Activated naive CD4-positive, alpha-beta T cell treated with anti-CD3 and anti-CD28 coated beads, Interleukin-2, amount 10 ng/mL, durations not matched to agents 7 days and 5 days (primary cell): Measurements from ENCODE around the gene HMGXB3.
A peak's percentile ranks its signal among the peaks of the same experiment; 100 is the strongest.
"Not testable (repeated sequence)": the region's sequence is repeated elsewhere in the genome, so short reads cannot be mapped to it uniquely, and the experiment has no call there.

ENCODE experiments used
- CTCF ChIA-PET: fragments of 350-600 bp; sonication (Branson Sonifier 250); formaldehyde crosslinking; loops from one replicate; lab custom pipeline; 2021; ENCODE audit warnings: antibody characterized with exemption; lab: Charles Lee
- DNase-seq: peaks from one replicate; pipeline ENCODE4 v3.0.0-alpha.2; 2020
- H3K27ac Mint-ChIP-seq: one replicate; pipeline ENCODE4 v1.8.0; 2021; ENCODE audit warnings: mild to moderate bottlenecking, moderate library complexity, mixed read lengths
- H3K27me3 Mint-ChIP-seq: one replicate; pipeline ENCODE4 v1.8.0; 2021; ENCODE audit warnings: mild to moderate bottlenecking, mixed read lengths
- H3K36me3 Mint-ChIP-seq: one replicate; pipeline ENCODE4 v1.8.0; 2021; ENCODE audit warnings: mixed read lengths
- H3K4me1 Mint-ChIP-seq: one replicate; pipeline ENCODE4 v1.8.0; 2021; ENCODE audit warnings: mixed read lengths
- H3K4me3 Mint-ChIP-seq: one replicate; pipeline ENCODE4 v1.8.0; 2021; ENCODE audit warnings: mild to moderate bottlenecking, moderate library complexity, mixed read lengths
- H3K9me3 Mint-ChIP-seq: one replicate; pipeline ENCODE4 v1.8.0; 2021; ENCODE audit warnings: mixed read lengths

Gene HMGXB3

GRCh38 chr5:150038547-150038946 lies 38.0 kb downstream of the HMGXB3 start:
- no peaks in the 10 kb centered on the region for H3K27me3 Mint-ChIP-seq
- CTCF ChIA-PET, result no interaction called here
- H3K9me3 Mint-ChIP-seq, result no peaks in the 10 kb centered on the region
- peaks cover 59% of the 10 kb centered on the region for H3K36me3 Mint-ChIP-seq
- no peak overlapping the region for H3K4me3 Mint-ChIP-seq
- H3K4me1 Mint-ChIP-seq, result peaks cover 6% of the 10 kb centered on the region
- no peak for DNase-seq
- H3K27ac Mint-ChIP-seq, result no peak overlapping the region

DNA sequence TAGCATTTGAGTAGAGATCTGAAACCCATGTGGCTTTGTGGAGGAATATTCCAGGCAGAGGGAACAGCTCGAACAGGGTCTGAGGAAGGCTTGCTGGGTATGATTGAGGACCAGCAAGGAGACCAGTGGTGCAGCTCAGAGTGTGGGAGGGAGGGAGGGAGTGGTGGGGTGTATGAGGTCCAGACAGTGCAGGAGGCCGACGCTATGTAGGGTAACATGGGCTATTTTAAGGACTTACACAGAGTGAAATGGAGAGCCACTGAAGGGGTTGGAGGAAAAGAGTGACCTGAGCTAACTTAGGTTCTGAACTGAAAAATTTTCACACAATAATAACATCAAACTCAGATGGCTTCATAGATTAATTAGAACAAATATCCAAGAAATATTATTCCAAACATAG lies 41.9 kb downstream of the HMGXB3 start:
- CTCF ChIA-PET, result interaction anchor here (1.1 kb wide), 1 partner anchor 8 kb away, joined by 3 read pairs; no protein-coding TSS in a partner anchor
- no peaks in the 10 kb centered on the region for H3K9me3 Mint-ChIP-seq
- peaks cover 12% of the 10 kb centered on the region for H3K4me1 Mint-ChIP-seq
- no peak for DNase-seq
- no peak overlapping the region for H3K27ac Mint-ChIP-seq
- peaks cover 66% of the 10 kb centered on the region for H3K36me3 Mint-ChIP-seq
- no peak overlapping the region for H3K4me3 Mint-ChIP-seq
- H3K27me3 Mint-ChIP-seq, result no peaks in the 10 kb centered on the region

GRCh38 chr5:150043657-150044328 lies 43.3 kb downstream of the HMGXB3 start:
- no peak for DNase-seq
- Mint-ChIP-seq H3K9me3 (no peaks in the 10 kb centered on the region), H3K4me1 (peaks cover 12% of the 10 kb centered on the region), H3K4me3 (no peak overlapping the region), H3K27ac (peak overlapping the region; percentile 68), H3K27me3 (no peaks in the 10 kb centered on the region), H3K36me3 (peaks cover 66% of the 10 kb centered on the region)
- CTCF ChIA-PET, result no interaction called here

GRCh38 chr5:150044329-150044681 lies 43.8 kb downstream of the HMGXB3 start:
- H3K4me3 Mint-ChIP-seq, result no peak overlapping the region

GRCh38 chr5:150044712-150045111 lies 44.2 kb downstream of the HMGXB3 start:
- CTCF ChIA-PET, result interaction anchor here (0.7 to 1.0 kb wide), 2 partner anchors 20 to 74 kb away, joined by 3 to 4 read pairs; no protein-coding TSS in a partner anchor
- Mint-ChIP-seq H3K4me1 (peaks cover 12% of the 10 kb centered on the region), H3K9me3 (no peaks in the 10 kb centered on the region), H3K36me3 (peaks cover 69% of the 10 kb centered on the region), H3K4me3 (no peak overlapping the region), H3K27ac (no peak overlapping the region), H3K27me3 (no peaks in the 10 kb centered on the region)
- DNase-seq, result no peak

More at GRCh38 chr5:150044329-150044681, 43.8 kb downstream of the HMGXB3 start:
- CTCF ChIA-PET, result interaction anchor here (0.7 to 1.0 kb wide), 2 partner anchors 20 to 75 kb away, joined by 3 to 4 read pairs; no protein-coding TSS in a partner anchor
- Mint-ChIP-seq H3K9me3 (no peaks in the 10 kb centered on the region), H3K27me3 (no peaks in the 10 kb centered on the region), H3K36me3 (peaks cover 68% of the 10 kb centered on the region), H3K4me1 (peaks cover 12% of the 10 kb centered on the region), H3K27ac (peak overlapping the region; percentile 68)
- DNase-seq, result no peak

GRCh38 chr5:150045549-150045948 lies 45.0 kb downstream of the HMGXB3 start:
- Mint-ChIP-seq H3K36me3 (peaks cover 68% of the 10 kb centered on the region), H3K27ac (no peak overlapping the region), H3K27me3 (no peaks in the 10 kb centered on the region), H3K9me3 (no peaks in the 10 kb centered on the region), H3K4me1 (peaks cover 12% of the 10 kb centered on the region), H3K4me3 (no peak overlapping the region)
- no peak for DNase-seq
- CTCF ChIA-PET, result interaction anchor here (0.7 to 1.1 kb wide), 3 partner anchors 15 to 77 kb away, joined by 3 to 4 read pairs (median 3); no protein-coding TSS in a partner anchor

- H3K27me3 Mint-ChIP-seq, result no peaks in the 10 kb centered on the region
- H3K27ac Mint-ChIP-seq, result no peak overlapping the region
- no peak for DNase-seq
- H3K4me3 Mint-ChIP-seq, result no peak overlapping the region
- no peaks in the 10 kb centered on the region for H3K9me3 Mint-ChIP-seq
- peaks cover 12% of the 10 kb centered on the region for H3K4me1 Mint-ChIP-seq
- CTCF ChIA-PET, result interaction anchor here (0.7 to 1.1 kb wide), 2 partner anchors 16 to 76 kb away, joined by 3 read pairs; no protein-coding TSS in a partner anchor
- H3K36me3 Mint-ChIP-seq, result peaks cover 69% of the 10 kb centered on the region
These were observed 45.5 kb downstream of the HMGXB3 start for GRCh38 chr5:150046031-150046430.

DNA sequence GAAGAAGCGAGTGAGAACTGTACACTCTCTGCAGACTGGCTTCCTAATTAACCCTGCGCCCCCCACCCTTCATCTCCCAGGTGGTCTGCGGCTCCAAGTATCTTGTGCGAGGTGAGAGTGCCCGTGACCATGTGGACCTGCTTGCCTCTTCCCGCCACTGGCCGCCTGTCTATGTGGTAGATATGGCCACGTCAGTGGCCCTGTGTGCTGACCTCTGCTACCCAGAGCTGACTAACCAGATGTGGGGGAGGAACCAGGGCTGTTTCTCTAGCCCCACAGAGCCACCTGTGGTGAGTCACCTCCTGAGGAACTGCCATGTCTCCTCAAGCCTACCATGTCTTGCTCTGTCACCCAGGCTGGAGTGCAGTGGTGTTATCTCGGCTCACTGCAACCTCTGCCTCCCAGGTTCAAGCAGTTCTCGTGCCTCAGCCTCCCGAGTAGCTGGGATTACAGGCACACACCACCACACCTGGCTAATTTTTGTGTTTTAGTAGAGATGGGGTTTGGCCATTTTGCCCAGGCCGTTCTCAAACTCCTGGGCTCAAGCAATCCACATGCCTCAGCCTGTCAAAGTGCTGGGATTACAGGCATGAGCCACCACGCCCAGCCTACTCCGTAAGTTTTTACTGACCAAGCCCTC lies 49.8 kb downstream of the HMGXB3 start:
- not testable (repeated sequence) for H3K4me3 Mint-ChIP-seq, DNase-seq, H3K27ac Mint-ChIP-seq, H3K9me3 Mint-ChIP-seq, H3K4me1 Mint-ChIP-seq, H3K27me3 Mint-ChIP-seq
- H3K36me3 Mint-ChIP-seq, result peaks cover 56% of the 10 kb centered on the region
- CTCF ChIA-PET, result interaction anchor here (0.9 to 1.0 kb wide), 3 partner anchors 8 to 160 kb away, joined by 3 read pairs; no protein-coding TSS in a partner anchor

- no peak overlapping the region for H3K27ac Mint-ChIP-seq
- H3K36me3 Mint-ChIP-seq, result peaks cover 50% of the 10 kb centered on the region
- CTCF ChIA-PET, result no interaction called here
- H3K4me3 Mint-ChIP-seq, result no peak overlapping the region
- H3K27me3 Mint-ChIP-seq, result no peaks in the 10 kb centered on the region
- H3K9me3 Mint-ChIP-seq, result no peaks in the 10 kb centered on the region
- DNase-seq, result no peak
- no peaks in the 10 kb centered on the region for H3K4me1 Mint-ChIP-seq
These were observed 51.2 kb downstream of the HMGXB3 start for GRCh38 chr5:150051657-150052195.

DNA sequence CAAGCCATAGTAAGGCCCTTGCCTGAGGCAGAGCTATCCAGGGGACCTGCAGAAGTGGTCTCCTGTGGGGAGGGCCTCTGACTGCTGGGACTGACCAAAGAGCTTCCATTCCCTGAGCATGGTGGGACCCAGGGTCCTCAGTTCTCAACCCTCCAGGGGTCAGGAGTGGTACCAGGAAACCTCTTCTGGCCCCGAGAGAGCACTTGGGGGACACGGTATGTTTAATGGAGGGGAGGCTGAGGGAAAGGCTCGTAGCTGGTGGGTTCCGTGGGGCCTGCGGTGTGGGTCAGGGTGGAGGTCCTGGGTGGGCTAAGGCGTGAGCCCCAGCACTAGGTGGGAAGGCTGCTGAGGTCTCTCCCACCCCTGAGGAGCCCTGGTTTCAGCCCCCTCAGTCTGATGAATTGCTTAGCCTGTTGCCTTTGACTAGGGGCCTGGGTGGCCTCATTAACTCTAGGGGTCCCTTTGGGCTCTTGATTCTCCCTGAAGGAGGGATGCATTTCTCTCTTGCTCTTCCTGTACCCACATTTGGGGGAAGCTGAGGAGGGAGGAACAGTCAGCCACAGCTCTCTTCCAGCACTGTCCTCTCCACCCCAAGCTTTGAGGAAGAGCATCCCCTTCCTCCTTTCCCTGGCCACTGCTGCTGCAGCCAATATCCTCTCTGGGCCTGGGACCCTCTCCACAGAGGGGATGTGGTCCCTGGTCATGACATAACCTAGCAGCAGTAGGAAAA lies 51.9 kb downstream of the HMGXB3 start:
- Mint-ChIP-seq H3K27ac (no peak overlapping the region), H3K27me3 (no peaks in the 10 kb centered on the region), H3K36me3 (peaks cover 47% of the 10 kb centered on the region), H3K4me1 (no peaks in the 10 kb centered on the region), H3K9me3 (no peaks in the 10 kb centered on the region), H3K4me3 (no peak overlapping the region)
- no peak for DNase-seq
- CTCF ChIA-PET, result no interaction called here

GRCh38 chr5:150052956-150053712 lies 52.6 kb downstream of the HMGXB3 start:
- no peaks in the 10 kb centered on the region for H3K9me3 Mint-ChIP-seq
- H3K4me1 Mint-ChIP-seq, result no peaks in the 10 kb centered on the region
- peaks cover 41% of the 10 kb centered on the region for H3K36me3 Mint-ChIP-seq
- H3K27ac Mint-ChIP-seq, result no peak overlapping the region
- no peaks in the 10 kb centered on the region for H3K27me3 Mint-ChIP-seq
- no peak overlapping the region for H3K4me3 Mint-ChIP-seq
- CTCF ChIA-PET, result no interaction called here
- DNase-seq, result no peak

DNA sequence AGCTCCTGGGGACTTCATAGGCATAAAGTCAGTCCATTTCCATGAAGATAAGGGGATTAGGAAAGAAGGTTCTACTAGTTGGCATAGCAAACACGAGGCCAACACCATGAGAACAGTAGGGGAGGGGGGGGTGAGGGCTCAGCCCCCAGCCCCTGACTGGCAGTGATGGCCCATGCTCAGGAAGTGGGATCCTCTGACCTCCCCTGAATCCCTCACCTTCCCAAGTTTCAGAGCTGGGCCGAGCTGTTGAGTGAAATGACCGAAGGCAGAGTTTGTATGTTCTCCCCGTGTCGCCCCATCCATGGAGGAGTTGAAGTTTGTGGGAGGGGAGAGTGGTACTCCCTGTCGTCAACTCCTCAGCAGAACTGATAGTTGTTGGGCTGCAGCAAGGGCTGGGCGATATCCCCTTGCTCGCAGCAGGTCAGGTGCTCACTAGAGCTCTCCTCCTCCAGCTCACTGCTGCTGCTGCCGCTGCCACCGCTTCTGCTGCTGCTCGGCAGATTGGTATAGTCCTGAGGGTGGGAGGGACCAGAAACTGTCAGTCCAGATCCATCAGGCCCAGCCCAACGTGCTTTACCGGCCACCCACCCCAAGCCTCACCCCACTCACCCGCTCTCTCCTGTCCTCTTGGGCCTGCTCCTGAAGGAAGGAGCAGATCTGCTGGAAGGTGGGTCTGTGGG lies 53.3 kb downstream of the HMGXB3 start:
- Mint-ChIP-seq H3K27ac (no peak overlapping the region), H3K36me3 (peaks cover 35% of the 10 kb centered on the region), H3K4me3 (no peak overlapping the region), H3K27me3 (no peaks in the 10 kb centered on the region), H3K9me3 (no peaks in the 10 kb centered on the region), H3K4me1 (peaks cover 2% of the 10 kb centered on the region)
- DNase-seq, result no peak
- CTCF ChIA-PET, result no interaction called here

GRCh38 chr5:150054569-150054968 lies 54.0 kb downstream of the HMGXB3 start:
- CTCF ChIA-PET, result interaction anchor here (0.7 kb wide), 1 partner anchor 248 kb away, joined by 3 read pairs; no protein-coding TSS in a partner anchor
- Mint-ChIP-seq H3K4me1 (peaks cover 2% of the 10 kb centered on the region), H3K27ac (no peak overlapping the region), H3K27me3 (no peaks in the 10 kb centered on the region), H3K36me3 (peaks cover 28% of the 10 kb centered on the region), H3K9me3 (no peaks in the 10 kb centered on the region), H3K4me3 (no peak overlapping the region)
- DNase-seq, result peak; percentile 1
